ENCODE measurements around the gene MB.

DNA sequence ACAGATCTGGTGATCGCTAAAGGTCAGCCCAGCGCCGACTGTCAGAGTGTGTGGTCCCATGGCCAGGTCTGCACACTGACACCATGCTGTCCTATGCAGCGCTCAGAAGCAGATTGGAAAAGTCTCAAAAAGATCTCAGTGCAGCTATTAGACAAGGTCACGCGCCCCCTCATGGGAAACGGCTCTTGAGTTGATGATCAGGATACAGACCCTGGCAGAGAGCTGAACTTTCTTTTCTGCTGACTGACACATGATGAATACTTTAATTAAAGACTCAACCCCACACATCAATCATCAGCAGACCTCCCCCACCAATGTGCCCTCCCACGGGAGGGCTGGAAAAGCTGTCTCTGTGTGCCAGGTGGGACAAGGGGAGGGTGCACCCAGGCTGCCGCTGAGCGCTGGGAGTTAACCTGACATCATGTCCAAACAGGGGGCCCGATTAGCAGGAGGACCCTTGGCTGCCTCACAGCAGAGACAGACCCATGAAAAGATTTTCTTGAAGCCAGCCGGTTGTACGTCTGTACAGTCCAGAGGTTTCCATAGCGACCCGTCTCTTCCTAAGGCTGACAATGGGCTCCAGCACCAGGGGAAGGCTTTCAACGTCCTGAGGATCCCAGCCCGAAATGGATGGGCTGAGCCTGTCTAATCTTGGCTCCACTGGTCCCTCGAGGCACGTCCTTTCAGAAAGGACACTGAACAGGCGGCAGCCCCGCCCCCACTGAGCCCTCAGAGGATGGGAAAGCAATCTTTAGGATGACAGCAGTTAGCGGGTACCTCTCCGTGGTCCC, 49.6 kb downstream of the MB start:
- no peak for TF ChIP-seq POLR2A (conservative IDR thresholded peaks at IDR 0.05)
- TF ChIP-seq JUNB (CRISPR knock-in tag; conservative IDR thresholded peaks at IDR 0.05) = no peak
- TF ChIP-seq, protein P1, sequence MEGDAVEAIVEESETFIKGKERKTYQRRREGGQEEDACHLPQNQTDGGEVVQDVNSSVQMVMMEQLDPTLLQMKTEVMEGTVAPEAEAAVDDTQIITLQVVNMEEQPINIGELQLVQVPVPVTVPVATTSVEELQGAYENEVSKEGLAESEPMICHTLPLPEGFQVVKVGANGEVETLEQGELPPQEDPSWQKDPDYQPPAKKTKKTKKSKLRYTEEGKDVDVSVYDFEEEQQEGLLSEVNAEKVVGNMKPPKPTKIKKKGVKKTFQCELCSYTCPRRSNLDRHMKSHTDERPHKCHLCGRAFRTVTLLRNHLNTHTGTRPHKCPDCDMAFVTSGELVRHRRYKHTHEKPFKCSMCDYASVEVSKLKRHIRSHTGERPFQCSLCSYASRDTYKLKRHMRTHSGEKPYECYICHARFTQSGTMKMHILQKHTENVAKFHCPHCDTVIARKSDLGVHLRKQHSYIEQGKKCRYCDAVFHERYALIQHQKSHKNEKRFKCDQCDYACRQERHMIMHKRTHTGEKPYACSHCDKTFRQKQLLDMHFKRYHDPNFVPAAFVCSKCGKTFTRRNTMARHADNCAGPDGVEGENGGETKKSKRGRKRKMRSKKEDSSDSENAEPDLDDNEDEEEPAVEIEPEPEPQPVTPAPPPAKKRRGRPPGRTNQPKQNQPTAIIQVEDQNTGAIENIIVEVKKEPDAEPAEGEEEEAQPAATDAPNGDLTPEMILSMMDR (IDR thresholded peaks at IDR 0.05 in 2 of 3, conservative IDR thresholded peaks at IDR 0.05 in 1 of 3; ENCODE audit: insufficient read depth in 2 of 3, low read depth in 1 of 3, low read length in 3 of 3) = no peak
- TF ChIP-seq, protein P2, sequence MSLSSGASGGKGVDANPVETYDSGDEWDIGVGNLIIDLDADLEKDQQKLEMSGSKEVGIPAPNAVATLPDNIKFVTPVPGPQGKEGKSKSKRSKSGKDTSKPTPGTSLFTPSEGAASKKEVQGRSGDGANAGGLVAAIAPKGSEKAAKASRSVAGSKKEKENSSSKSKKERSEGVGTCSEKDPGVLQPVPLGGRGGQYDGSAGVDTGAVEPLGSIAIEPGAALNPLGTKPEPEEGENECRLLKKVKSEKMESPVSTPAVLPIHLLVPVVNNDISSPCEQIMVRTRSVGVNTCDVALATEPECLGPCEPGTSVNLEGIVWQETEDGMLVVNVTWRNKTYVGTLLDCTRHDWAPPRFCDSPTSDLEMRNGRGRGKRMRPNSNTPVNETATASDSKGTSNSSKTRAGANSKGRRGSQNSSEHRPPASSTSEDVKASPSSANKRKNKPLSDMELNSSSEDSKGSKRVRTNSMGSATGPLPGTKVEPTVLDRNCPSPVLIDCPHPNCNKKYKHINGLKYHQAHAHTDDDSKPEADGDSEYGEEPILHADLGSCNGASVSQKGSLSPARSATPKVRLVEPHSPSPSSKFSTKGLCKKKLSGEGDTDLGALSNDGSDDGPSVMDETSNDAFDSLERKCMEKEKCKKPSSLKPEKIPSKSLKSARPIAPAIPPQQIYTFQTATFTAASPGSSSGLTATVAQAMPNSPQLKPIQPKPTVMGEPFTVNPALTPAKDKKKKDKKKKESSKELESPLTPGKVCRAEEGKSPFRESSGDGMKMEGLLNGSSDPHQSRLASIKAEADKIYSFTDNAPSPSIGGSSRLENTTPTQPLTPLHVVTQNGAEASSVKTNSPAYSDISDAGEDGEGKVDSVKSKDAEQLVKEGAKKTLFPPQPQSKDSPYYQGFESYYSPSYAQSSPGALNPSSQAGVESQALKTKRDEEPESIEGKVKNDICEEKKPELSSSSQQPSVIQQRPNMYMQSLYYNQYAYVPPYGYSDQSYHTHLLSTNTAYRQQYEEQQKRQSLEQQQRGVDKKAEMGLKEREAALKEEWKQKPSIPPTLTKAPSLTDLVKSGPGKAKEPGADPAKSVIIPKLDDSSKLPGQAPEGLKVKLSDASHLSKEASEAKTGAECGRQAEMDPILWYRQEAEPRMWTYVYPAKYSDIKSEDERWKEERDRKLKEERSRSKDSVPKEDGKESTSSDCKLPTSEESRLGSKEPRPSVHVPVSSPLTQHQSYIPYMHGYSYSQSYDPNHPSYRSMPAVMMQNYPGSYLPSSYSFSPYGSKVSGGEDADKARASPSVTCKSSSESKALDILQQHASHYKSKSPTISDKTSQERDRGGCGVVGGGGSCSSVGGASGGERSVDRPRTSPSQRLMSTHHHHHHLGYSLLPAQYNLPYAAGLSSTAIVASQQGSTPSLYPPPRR (CRISPR knock-in tag; IDR thresholded peaks at IDR 0.05; ENCODE audit: borderline replicate concordance) = no peak
- no peak for TF ChIP-seq KLF16 (IDR thresholded peaks at IDR 0.05)
- TF ChIP-seq FOS (IDR thresholded peaks at IDR 0.05; ENCODE audit: extremely low read depth, insufficient read length) = no peak
